Hepatocyte (in vitro differentiated cells): ENCODE results near the gene CNNM2.

Source experiments
- CTCF ChIP-seq: fragments of 200-600 bp; sonication (generic); IDR thresholded peaks from 2 replicates; pipeline ENCODE4 v1.5.1; 2016; ENCODE audit warnings: antibody characterized with exemption, mild to moderate bottlenecking; ENCODE audit not compliant: poor library complexity
- EZH2 ChIP-seq: fragments of 200-600 bp; sonication (generic); IDR thresholded peaks from 2 replicates; pipeline ENCODE4 v1.6.1; 2016; ENCODE audit warnings: antibody characterized with exemption, mild to moderate bottlenecking, borderline replicate concordance
- EZH2phosphoT487 ChIP-seq: fragments of 200-600 bp; sonication (generic); IDR thresholded peaks from one replicate; pipeline ENCODE4 v1.6.1; 2018; ENCODE audit warnings: antibody characterized with exemption, mild to moderate bottlenecking, low read depth, moderate library complexity; ENCODE audit not compliant: unreplicated experiment, severe bottlenecking

GRCh38 chr10:103082683-103083082, 164.6 kb downstream of the CNNM2 start:
- TF ChIP-seq CTCF (no peak), EZH2 (no peak), EZH2phosphoT487 (no peak)
